Measurements from ENCODE around the gene DEFB129.

Gene DEFB129

GRCh38 chr20:257419-257818 lies 30.4 kb downstream of the DEFB129 start, which contains the start of gene DEFB132:
Gene DEFB132, plus strand, starts transcription at chr20:257724. Its CDS starts 55 bp downstream, at chr20:257779.
- no peak for DNase-seq

GRCh38 chr20:258269-258858 lies 31.3 kb downstream of the DEFB129 start:
- DNase-seq, result no peak

- DNase-seq, result no peak
Observed at GRCh38 chr20:258963-259362, 31.9 kb downstream of the DEFB129 start.

GRCh38 chr20:259981-260380 lies 32.9 kb downstream of the DEFB129 start:
- DNase-seq, result no peak

DNA sequence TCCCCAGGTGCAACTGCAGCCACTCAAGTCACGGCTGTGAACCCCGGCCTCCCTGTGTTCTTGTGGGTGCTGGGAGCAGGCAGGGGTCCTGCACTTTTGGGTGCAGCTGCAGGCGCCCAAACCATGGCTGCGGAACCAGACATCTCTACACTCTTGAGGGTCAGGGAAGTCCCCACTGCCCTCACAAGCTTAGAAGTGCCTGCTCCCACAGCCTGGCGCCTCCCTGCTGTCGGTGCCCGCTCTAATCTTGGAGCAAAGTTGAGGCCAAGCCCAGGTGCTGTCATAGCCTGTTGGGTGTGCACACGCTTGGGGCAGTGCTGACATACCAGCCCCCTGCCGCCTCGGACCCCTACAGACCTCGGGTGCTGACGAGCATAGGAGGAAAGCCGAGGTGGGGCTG lies 36.6 kb downstream of the DEFB129 start:
- no peak for DNase-seq

DNA sequence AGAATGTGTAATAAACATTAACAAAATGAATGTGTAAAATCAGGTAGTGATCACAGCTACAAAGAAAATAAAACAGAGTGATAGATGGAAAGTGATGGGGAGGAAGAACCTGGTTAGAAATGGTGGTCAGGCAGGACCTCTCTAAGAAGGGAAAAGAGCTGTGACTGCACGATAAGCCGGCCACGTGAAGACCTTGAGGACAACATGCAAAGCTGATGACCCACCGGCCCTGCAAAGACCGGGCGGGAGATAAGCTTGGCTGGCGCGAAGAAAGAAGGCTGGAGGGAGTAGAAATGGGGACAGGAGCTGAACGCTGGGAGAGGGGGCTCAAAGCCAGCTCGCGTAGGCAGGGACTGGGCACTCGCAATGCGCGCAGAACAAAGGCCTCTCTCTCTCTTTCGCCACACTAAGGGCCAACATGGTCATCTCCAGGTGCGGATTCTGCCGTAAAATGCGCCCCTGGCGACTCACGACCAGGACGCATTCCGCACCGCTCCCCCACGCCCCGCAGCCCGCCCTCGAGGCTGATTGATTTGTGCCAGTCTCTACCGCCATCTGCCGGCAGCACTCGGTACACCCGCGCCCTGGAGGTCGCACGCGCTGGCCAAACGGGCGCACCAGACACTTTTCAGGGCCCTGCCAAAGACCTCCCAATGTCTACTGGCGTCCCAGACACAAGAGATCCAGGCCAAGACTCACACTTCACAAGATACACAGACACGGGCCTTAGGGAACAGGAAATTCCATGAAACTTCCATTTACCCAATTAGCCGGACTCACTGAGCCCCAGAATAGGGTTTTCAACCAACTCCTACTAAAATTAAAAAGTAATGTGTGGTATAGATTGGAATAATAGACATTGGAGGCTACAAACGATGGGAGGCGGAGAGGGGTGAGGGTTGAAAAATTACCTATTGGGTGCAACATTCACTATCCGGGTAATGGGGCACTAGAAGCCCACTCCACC lies 39.8 kb downstream of the DEFB129 start:
- peak; percentile 80 for DNase-seq

DNA sequence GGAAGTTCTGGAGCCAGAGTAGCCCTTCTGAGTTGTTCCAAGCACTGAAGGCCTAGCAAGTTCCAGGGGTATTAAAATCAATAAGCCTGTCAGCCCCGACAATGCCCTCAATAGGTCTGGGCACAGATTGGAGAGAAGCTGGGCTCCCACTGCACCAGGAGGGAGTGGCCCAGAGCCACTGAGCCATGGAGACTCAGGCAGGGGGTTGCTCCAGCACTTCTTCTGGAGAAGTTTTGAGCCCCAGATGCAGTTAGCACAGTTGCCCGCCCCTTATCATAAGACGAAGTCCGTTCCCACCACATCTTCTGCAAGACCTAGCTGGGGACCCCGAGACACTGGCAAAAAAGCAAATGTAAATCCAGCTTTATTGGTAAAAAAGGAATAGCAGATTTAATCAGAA lies 43.5 kb downstream of the DEFB129 start:
- DNase-seq, result no peak

DNA sequence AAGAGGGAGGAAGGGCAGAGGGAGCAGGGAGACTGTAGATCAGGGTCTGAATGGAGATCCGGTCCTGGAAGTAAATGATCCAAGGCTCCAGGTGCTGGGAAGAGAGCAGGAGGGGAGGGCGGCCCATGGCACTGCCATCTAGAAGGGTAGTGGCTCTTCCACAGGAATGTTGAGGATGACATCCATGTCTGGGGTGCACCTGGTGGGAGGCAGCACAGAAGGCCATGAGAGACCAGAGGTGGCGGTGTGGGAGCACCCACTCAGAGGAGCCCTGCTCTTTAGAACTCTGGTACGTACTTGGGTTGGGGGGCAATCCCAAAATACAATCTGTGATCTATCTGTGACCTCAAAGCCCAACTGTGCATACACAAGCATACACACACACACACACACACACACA lies 44.0 kb downstream of the DEFB129 start:
- DNase-seq, result no peak

GRCh38 chr20:271528-271927 lies 44.5 kb downstream of the DEFB129 start:
- no peak for DNase-seq

DNA sequence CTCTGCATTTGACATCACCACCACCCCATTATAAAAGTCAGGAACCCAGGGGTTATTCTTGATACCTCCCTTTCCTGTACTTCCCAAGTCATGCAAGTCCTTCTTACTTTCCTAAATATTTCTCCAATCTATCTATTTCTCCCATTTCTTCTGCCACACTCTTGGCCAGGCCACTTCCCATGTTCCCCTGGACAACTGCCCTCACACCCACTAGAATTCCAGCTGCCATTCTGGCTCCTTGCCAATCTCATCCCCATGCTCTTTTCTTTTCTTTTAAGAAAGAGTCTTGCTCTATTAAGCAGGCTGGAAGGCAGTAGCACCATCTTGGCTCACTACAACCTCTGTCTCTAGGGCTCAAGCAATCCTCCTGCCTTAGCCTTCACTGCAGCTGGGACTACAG lies 45.7 kb downstream of the DEFB129 start:
- no peak for DNase-seq

DNA sequence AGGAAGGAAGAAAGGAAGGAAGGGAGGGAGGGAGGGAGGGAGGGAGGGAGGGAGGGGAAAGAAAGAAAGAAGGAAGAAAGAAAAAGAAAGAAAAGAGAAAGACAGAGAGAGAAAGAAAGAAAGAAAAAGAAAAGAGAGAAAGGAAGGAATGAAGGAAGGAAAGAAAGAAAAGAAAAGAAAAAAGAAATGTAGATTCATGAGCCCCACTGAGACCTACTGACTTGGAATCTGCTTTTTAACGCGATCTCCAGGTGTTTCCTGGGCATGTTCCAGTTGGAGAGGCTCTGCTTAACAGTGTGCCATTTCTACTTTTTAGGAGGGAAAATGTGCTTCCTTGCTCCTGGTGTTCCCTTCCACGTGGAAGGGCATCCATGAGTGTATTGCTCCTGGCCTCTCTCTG lies 46.8 kb downstream of the DEFB129 start:
- no peak for DNase-seq

GRCh38 chr20:275791-276190 lies 48.7 kb downstream of the DEFB129 start:
- DNase-seq, result no peak

GRCh38 chr20:276620-277495 lies 49.8 kb downstream of the DEFB129 start:
- no peak for DNase-seq

- no peak for DNase-seq
Observed at GRCh38 chr20:277496-277781, 50.4 kb downstream of the DEFB129 start.

DNA sequence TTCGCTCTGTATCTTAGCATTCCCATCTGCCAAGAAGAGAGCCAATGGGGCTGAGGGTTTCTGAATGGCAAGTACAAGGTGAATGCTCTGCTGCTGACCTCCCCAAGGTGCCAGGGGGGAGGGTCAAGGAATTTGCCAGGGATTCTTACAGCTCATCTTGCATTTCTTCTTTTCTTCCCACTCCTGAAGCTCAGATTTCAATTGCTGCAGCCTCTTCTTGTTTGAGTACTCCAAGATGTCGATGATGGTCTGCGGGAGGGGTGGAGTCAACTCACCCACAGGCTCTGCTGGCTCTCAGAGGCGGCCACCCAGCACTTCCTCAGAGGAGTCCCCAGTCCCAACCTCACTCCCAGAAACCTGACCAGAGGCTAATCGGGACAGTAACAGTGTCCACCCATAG lies 51.1 kb downstream of the DEFB129 start:
- no peak for DNase-seq

DNA sequence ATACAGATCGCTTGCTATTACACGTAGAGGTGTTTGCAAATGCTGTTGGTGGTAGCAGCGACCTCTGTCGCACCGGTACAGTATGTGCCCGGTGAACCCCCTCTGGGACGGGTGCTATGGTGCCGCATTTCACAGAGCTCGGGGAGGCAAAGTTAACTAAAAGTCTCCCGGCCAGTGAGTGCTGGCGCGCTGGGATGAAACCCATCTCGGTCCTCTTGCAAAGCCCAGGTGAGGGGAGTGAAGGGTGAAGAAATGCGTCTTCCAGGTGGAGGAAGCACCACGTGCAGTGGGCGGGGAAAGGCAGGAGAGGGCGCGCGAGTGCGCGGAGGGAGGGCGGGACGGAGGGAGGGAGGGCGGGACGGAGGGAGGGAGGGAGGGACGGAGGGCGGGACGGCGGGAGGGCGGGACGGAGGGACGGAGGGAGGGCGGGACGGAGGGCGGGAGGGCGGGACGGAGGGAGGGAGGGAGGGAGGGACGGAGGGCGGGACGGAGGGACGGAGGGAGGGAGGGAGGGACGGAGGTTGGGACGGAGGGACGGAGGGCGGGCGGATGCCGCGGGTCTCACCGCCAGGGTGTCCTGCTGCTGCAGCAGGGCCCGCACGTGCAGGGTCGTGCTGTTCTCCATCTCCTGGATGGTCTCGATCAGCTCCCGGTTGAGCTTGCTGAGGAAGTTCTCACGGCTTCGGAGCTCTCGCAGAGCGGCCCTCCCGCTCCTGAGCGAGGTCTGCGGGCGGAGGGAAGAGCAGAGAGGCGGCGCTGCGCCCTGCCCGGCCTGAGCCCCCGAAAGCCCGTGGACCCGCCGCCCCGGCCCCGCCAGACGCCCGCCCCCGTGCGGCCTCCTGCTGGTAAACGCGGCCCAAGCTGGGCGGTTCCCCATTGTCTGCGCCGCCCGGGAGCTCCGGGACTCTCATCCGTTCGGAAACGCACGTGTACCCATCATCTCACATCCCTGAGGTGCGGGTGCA lies 51.8 kb downstream of the DEFB129 start:
- DNase-seq, result no peak

Data from NCI-H1092 (cell line).